Measurements from ENCODE around the gene DUSP22. TPM values are rescaled to one million over a fixed set of nuclear protein-coding genes. Genes with fewer than 3 reads are reported as not detected.

Gene DUSP22
- total and polyA plus RNA-seq, 9 of the 15 experiments (the other 6 are each of a cell fraction or from before 2014, with no cell fraction given) = 9.3 to 19.4 (median 11.8) TPM

DNA sequence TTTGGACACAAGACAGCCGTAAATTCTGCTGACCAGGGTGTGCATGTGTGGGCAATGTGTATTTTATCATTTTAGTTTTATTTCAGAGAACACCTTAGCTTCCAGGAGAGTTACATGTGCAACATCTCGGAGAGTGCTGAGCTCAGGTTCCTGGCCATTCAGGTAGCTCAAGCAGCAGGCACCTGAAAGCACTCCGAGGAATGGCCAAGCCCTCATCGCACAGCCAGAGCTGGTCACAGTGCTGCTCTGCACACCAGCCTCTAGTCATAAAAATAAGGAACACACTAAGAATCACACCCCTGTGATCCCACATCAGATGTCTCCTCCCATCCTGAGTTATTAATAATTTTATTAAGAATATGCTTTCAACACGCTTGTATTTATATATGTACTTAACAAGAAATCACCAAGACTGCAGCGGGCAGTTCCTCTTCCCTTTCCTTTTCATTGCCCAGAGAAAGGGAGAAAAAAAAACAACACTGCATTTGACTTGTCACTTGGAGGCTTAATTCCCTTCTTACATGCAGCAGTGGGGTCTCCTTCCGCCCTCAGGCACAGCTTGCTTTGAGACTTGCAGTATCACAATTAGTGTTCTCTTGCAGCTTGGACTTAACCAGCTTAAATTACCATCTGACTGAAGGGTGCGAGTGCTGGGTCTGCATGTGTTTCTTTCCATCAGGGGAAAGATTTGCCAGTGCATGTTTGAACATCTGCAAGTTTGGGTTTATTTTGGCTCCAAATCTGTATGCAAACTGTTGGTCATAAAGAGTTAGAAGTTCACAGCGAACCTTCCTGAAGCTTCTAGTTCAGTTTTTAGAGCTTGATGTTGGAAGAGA, 63.3 kb downstream of the DUSP22 start:
- BruUV-seq (replicated peaks) = no TSS peak
- Histone ChIP-seq H3K27me3 (ENCODE audit: control insufficient read depth in 2 of 2, insufficient read depth in 2 of 2, low read length in 2 of 2) (peaks cover 22 to 63% of the 10 kb centered on the region in 2 experiments), H3K4me2 (ENCODE audit: insufficient read depth, low read length) (no peak overlapping the region), H3K4me3 (no peak overlapping the region), H4K20me1 (replicated peaks; ENCODE audit: control insufficient read depth, insufficient read depth, low read length) (peaks cover 11% of the 10 kb centered on the region; the same call in 1 of the 2 replicates), H3K4me1 (replicated peaks in 1 of 2; ENCODE audit: control insufficient read depth in 2 of 2, insufficient read depth in 2 of 2, low read length in 2 of 2) (0 out of 5 replicates have a peak, but pooled peaks cover 0 to 2% of the 10 kb centered on the region in 2 experiments), H3K9ac (ENCODE audit: insufficient read depth in 1 of 2, low read depth in 2 of 2, low read length in 2 of 2) (no peak overlapping the region), H3K27ac (ENCODE audit: extremely low read depth, low read depth, low read length) (no peak overlapping the region), H3K9me1 (ENCODE audit: control insufficient read depth, insufficient read depth, low read length) (no peaks in the 10 kb centered on the region), H2AFZ (ENCODE audit: low read depth, low read length) (no peak overlapping the region), H3K79me2 (ENCODE audit: control insufficient read depth, insufficient read depth, low read length) (no peaks in the 10 kb centered on the region), H3K36me3 (ENCODE audit: control insufficient read depth, insufficient read depth, low read length) (no peaks in the 10 kb centered on the region), H3K9me3 (replicated peaks; ENCODE audit: control insufficient read depth, insufficient read depth, low read depth, low read length) (no peaks in the 10 kb centered on the region)
- intact Hi-C loops (cut with micrococcal nuclease) (no loop called here), in situ Hi-C loops (cut with MboI) (no loop called here)
- CTCF ChIA-PET (ENCODE audit: low intra/inter-chr PET ratio) = no interaction called here
- POLR2A ChIA-PET = interaction anchor here (0.6 to 1.1 kb wide), 2 partner anchors 10 to 16 kb away, joined by 3 to 4 read pairs; no protein-coding TSS in a partner anchor
- WGBS (ENCODE audit: insufficient coverage, low coverage, missing lambda C conversion rate) = 6% methylated on average over 9 of the region's 9 CpGs
- FAIRE-seq (no peak), ATAC-seq (no peak), DNase-seq (ENCODE audit: extremely low read depth in 1 of 4, low spot score in 3 of 4) (no peak)
- no peak for TF ChIP-seq ZKSCAN1 (IDR thresholded peaks at IDR 0.05; ENCODE audit: low read depth, low read length)
- 0 out of 2 replicates have a peak, but pooled peaks have one; percentile 20 for TF ChIP-seq RREB1 (CRISPR knock-in tag; IDR thresholded peaks at IDR 0.05)
